Measurements from ENCODE around the gene LCE3D.

DNA sequence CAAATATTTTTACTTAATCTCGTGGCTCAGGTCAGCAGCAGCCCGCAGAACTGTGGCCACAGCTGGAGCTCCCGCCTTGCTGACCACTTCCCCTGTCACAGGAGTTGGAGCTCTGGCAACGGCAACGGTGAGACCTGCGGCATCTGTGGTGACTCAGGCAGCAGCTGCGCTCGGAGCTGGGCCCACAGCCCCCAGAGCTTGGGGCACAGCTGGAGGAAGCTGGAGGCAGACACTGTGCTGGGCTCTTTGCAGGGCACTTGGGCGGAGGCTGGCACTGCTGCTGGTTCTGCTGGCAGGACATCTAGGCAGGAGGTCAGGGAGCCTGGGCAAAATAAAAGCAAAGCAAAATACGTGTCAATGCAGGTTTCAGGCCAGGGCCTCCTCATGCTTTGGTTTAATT, 42.5 kb upstream of the LCE3D start, which contains the start of gene LCE3A:
- TF ChIP-seq EZH2 (IDR thresholded peaks at IDR 0.05; ENCODE audit: borderline replicate concordance, low read depth, low read length, severe bottlenecking) = no peak
- TF ChIP-seq, protein P1, sequence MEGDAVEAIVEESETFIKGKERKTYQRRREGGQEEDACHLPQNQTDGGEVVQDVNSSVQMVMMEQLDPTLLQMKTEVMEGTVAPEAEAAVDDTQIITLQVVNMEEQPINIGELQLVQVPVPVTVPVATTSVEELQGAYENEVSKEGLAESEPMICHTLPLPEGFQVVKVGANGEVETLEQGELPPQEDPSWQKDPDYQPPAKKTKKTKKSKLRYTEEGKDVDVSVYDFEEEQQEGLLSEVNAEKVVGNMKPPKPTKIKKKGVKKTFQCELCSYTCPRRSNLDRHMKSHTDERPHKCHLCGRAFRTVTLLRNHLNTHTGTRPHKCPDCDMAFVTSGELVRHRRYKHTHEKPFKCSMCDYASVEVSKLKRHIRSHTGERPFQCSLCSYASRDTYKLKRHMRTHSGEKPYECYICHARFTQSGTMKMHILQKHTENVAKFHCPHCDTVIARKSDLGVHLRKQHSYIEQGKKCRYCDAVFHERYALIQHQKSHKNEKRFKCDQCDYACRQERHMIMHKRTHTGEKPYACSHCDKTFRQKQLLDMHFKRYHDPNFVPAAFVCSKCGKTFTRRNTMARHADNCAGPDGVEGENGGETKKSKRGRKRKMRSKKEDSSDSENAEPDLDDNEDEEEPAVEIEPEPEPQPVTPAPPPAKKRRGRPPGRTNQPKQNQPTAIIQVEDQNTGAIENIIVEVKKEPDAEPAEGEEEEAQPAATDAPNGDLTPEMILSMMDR (IDR thresholded peaks at IDR 0.05; ENCODE audit: borderline replicate concordance, extremely low read depth, low read length, poor library complexity, severe bottlenecking) = no peak

All from DND-41 (cell line).